Measurements from ENCODE around the gene ZCCHC7. TPM values are rescaled to one million over a fixed set of nuclear protein-coding genes. Genes with fewer than 3 reads are reported as not detected.

The ZCCHC7 gene
- total and polyA plus RNA-seq, 2 of the 8 experiments (the other 6 are each of a cell fraction or from before 2014, with no cell fraction given): 12.2 to 27.5 TPM

DNA sequence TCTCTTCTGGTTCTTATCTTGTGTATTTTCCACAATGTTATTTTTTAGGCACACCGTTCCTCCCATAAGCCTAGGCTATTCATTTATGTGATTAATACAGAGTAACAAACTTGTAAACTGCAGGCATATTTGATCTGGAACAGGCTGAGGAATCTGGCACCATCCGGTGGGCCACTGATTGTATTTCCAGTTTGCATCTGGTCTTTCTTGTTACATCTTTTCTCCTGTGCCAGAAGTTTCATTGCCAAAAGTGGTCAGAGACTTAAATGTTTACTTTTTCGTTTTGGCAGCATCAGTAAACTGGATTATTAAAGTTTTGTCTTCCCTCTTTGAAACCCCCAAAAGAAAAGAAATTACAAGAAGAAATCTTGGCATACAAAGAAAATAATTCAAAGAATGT lies 17.9 kb upstream of the ZCCHC7 start:
- Histone ChIP-seq H2AFZ (ENCODE audit: low read length) (no peak overlapping the region), H3K79me2 (ENCODE audit: control insufficient read depth in 1 of 2, insufficient read depth in 2 of 2, low read length in 2 of 2) (no peaks in the 10 kb centered on the region), H3K9me3 (ENCODE audit: insufficient read depth in 2 of 2, low read depth in 1 of 2, low read length in 1 of 2) (no peaks in the 10 kb centered on the region), H3K36me3 (ENCODE audit: control insufficient read depth in 2 of 4, insufficient read depth in 4 of 4, low read length in 3 of 4) (no peaks in the 10 kb centered on the region), H3K27me3 (replicated peaks in 1 of 4; ENCODE audit: control insufficient read depth in 3 of 4, extremely low read depth in 1 of 4, insufficient read depth in 3 of 4, low read length in 3 of 4) (no peaks in the 10 kb centered on the region), H3K18ac (ENCODE audit: extremely low read depth, low read length) (no peak overlapping the region), H4K5ac (ENCODE audit: insufficient read length, low read depth, low read length) (no peak overlapping the region), H2BK15ac (ENCODE audit: low read length) (no peak overlapping the region), H3K4ac (replicated peaks; ENCODE audit: insufficient read length, low read depth, low read length) (no peak overlapping the region), H4K91ac (replicated peaks; ENCODE audit: insufficient read length, low read length) (no peak overlapping the region), H3K4me1 (replicated peaks in 1 of 4; ENCODE audit: control insufficient read depth in 3 of 4, insufficient read depth in 4 of 4, low read length in 3 of 4) (peaks cover 0 to 6% (median 0%) of the 10 kb centered on the region in 4 experiments; a peak in 2 of 7 replicates), H4K20me1 (replicated peaks in 1 of 2; ENCODE audit: control insufficient read depth in 1 of 2, insufficient read depth in 2 of 2, low read length in 2 of 2) (no peaks in the 10 kb centered on the region), H3K4me2 (ENCODE audit: insufficient read depth in 1 of 2, low read depth in 2 of 2, low read length in 2 of 2) (no peak overlapping the region), H3K79me1 (ENCODE audit: low read depth, low read length) (no peaks in the 10 kb centered on the region), H3K9ac (replicated peaks in 1 of 4; ENCODE audit: extremely low read depth in 1 of 4, low read depth in 3 of 4, low read length in 3 of 4) (no peak overlapping the region), H2BK120ac (replicated peaks; ENCODE audit: low read depth, low read length) (no peak overlapping the region), H3K4me3 (ENCODE audit: extremely low read depth in 1 of 4, insufficient read depth in 2 of 4, low read depth in 3 of 4, low read length in 4 of 4) (no peak overlapping the region), H3K23ac (ENCODE audit: insufficient read length) (no peak overlapping the region), H3K27ac (ENCODE audit: low read depth, low read length) (no peak overlapping the region), H2AK5ac (ENCODE audit: low read depth, low read length) (no peak overlapping the region), H2BK5ac (ENCODE audit: low read depth, low read length) (no peak overlapping the region), H2BK12ac (ENCODE audit: low read depth, low read length) (no peak overlapping the region), H4K8ac (ENCODE audit: extremely low read depth, insufficient read depth, low read length) (no peak overlapping the region), H3K56ac (replicated peaks; ENCODE audit: insufficient read length, low read depth, low read length) (no peak overlapping the region), H2BK20ac (ENCODE audit: low read length) (no peak overlapping the region), H3K14ac (ENCODE audit: insufficient read length) (no peak overlapping the region), H3K23me2 (ENCODE audit: low read depth, low read length) (no peaks in the 10 kb centered on the region)
- no peak for FAIRE-seq
- CTCF ChIA-PET (ENCODE audit: partially characterized antibody): no interaction called here
- 82% methylated on average over 3 of the region's 3 CpGs; no CpG with 5 or more reads in 1 of the 2 experiments for WGBS, 2 experiments (ENCODE audit: extremely low coverage in 1 of 2, insufficient coverage in 1 of 2, insufficient read length in 1 of 2, insufficient replicate concordance in 2 of 2, low coverage in 1 of 2, low lambda C conversion rate in 2 of 2, missing lambda C conversion rate in 1 of 2)
- POLR2A ChIA-PET (ENCODE audit: partially characterized antibody): no interaction called here
- DNase-seq (ENCODE audit: low read depth in 1 of 2, low spot score in 2 of 2): no peak
- no peak for TF ChIP-seq BCL11A (IDR thresholded peaks at IDR 0.05; ENCODE audit: low read depth in 2 of 2, low read length in 2 of 2)
- TF ChIP-seq SP1 (IDR thresholded peaks at IDR 0.05; ENCODE audit: low read depth, low read length): no peak
- TF ChIP-seq JUND (IDR thresholded peaks at IDR 0.05; ENCODE audit: low read length): no peak
- no peak for TF ChIP-seq CBX8 (IDR thresholded peaks at IDR 0.05; ENCODE audit: borderline replicate concordance, low read depth, low read length)
- TF ChIP-seq SAP30 (IDR thresholded peaks at IDR 0.05; ENCODE audit: insufficient read depth, insufficient replicate concordance, low read length): no peak
- TF ChIP-seq TEAD4 (IDR thresholded peaks at IDR 0.05; ENCODE audit: low read depth, low read length): no peak
- TF ChIP-seq RAD21 (IDR thresholded peaks at IDR 0.05 in 1 of 2, conservative IDR thresholded peaks at IDR 0.05 in 1 of 2; ENCODE audit: low read depth in 2 of 2, low read length in 2 of 2): no peak
- TF ChIP-seq CEBPB (IDR thresholded peaks at IDR 0.05; ENCODE audit: low read depth, low read length): no peak
- TF ChIP-seq CTBP2 (IDR thresholded peaks at IDR 0.05; ENCODE audit: borderline replicate concordance, insufficient read depth, insufficient read length, low read length): no peak
- TF ChIP-seq PHF8 (conservative IDR thresholded peaks at IDR 0.05; ENCODE audit: low read depth, low read length): no peak
- no peak for TF ChIP-seq ATF3 (IDR thresholded peaks at IDR 0.05; ENCODE audit: insufficient read depth, low read depth, low read length)
